Mesenchymal stem cell (in vitro differentiated cells and primary cell): ENCODE data around the gene AFG1L.
"Not testable (repeated sequence)": the region's sequence is repeated elsewhere in the genome, so short reads cannot be mapped to it uniquely, and the experiment has no call there.

ENCODE experiments used
- DNase-seq: peaks from one replicate; pipeline ENCODE4 v3.0.0-alpha.2; 2013
- H2AFZ ChIP-seq: one replicate; pipeline ENCODE4 v1.6.1; 2013; ENCODE audit warnings: low read depth, mild to moderate bottlenecking, control low read depth, inconsistent platforms, low read length, moderate library complexity
- H2AK5ac ChIP-seq: 2 replicates; pipeline ENCODE4 v1.6.1; 2013; ENCODE audit warnings: low read length, moderate library complexity, mild to moderate bottlenecking, inconsistent platforms; ENCODE audit not compliant: severe bottlenecking
- H2BK120ac ChIP-seq: one replicate; pipeline ENCODE4 v1.6.1; 2013; ENCODE audit warnings: low read depth, mild to moderate bottlenecking, inconsistent platforms, low read length, moderate library complexity
- H2BK12ac ChIP-seq, 2 experiments: one replicate each; pipeline ENCODE4 v1.6.1; 2013; ENCODE audit warnings: inconsistent platforms in 2 of 2, low read length in 2 of 2, mild to moderate bottlenecking in 2 of 2, moderate library complexity in 2 of 2, control low read depth in 1 of 2
- H2BK15ac ChIP-seq: one replicate; pipeline ENCODE4 v1.6.1; 2013; ENCODE audit warnings: mild to moderate bottlenecking, low read depth, inconsistent platforms; ENCODE audit not compliant: poor library complexity, severe bottlenecking
- H2BK5ac ChIP-seq: 2 replicates; pipeline ENCODE4 v1.6.1; 2013; ENCODE audit warnings: low read depth, mild to moderate bottlenecking, low read length, control low read depth, inconsistent platforms; ENCODE audit not compliant: poor library complexity, severe bottlenecking
- H3K14ac ChIP-seq, 2 experiments: one replicate each; pipeline ENCODE4 v1.6.1; 2013; ENCODE audit warnings: inconsistent platforms in 2 of 2, low read length in 2 of 2, control low read depth in 1 of 2, mild to moderate bottlenecking in 1 of 2, moderate library complexity in 1 of 2
- H3K18ac ChIP-seq, 2 experiments: one replicate each; pipeline ENCODE4 v1.6.1; 2013; ENCODE audit warnings: inconsistent platforms in 2 of 2, low read length in 2 of 2, control low read depth in 1 of 2, low read depth in 1 of 2, mild to moderate bottlenecking in 1 of 2
- H3K23ac ChIP-seq, 2 experiments: one replicate each; pipeline ENCODE4 v1.6.1; 2013; ENCODE audit warnings: inconsistent platforms in 2 of 2, low read length in 2 of 2, mild to moderate bottlenecking in 2 of 2, moderate library complexity in 2 of 2, control low read depth in 1 of 2
- H3K27ac ChIP-seq: 2 replicates; pipeline ENCODE4 v1.5.1; 2013; ENCODE audit warnings: mild to moderate bottlenecking, moderate library complexity, low read length, control low read depth, inconsistent platforms; ENCODE audit not compliant: poor library complexity, severe bottlenecking
- H3K27me3 ChIP-seq, 2 experiments: 2 replicates each; pipeline versions ENCODE4 v1.6.1 to v1.7.0; 2013; ENCODE audit warnings: low read length in 2 of 2, mild to moderate bottlenecking in 2 of 2, moderate library complexity in 2 of 2, control low read depth in 1 of 2, inconsistent platforms in 1 of 2; ENCODE audit not compliant: control insufficient read depth in 1 of 2, insufficient read depth in 1 of 2
- H3K36me3 ChIP-seq, 2 experiments: 2 replicates each; pipeline versions ENCODE4 v1.6.1 to v1.7.0; 2013; ENCODE audit warnings: low read length in 2 of 2, control low read depth in 1 of 2, inconsistent platforms in 1 of 2, low read depth in 1 of 2, mild to moderate bottlenecking in 1 of 2; ENCODE audit not compliant: insufficient read depth in 2 of 2, control insufficient read depth in 1 of 2
- H3K4ac ChIP-seq, 2 experiments: one replicate each; pipeline ENCODE4 v1.6.1; 2013; ENCODE audit warnings: inconsistent platforms in 2 of 2, low read length in 2 of 2, mild to moderate bottlenecking in 2 of 2, moderate library complexity in 2 of 2, control low read depth in 1 of 2, low read depth in 1 of 2
- H3K4me1 ChIP-seq: 2 replicates; pipeline ENCODE4 v1.6.1; 2013; ENCODE audit warnings: low read depth, low read length, control low read depth; ENCODE audit not compliant: control insufficient read depth, insufficient read depth
- H3K4me2 ChIP-seq: 2 replicates; pipeline ENCODE4 v1.6.1; 2013; ENCODE audit warnings: low read length, mild to moderate bottlenecking, inconsistent platforms; ENCODE audit not compliant: poor library complexity, severe bottlenecking
- H3K4me3 ChIP-seq, 2 experiments: 2 replicates each; pipeline versions ENCODE4 v1.5.1 to v1.7.0; 2013; ENCODE audit warnings: low read length in 2 of 2, mild to moderate bottlenecking in 2 of 2, control low read depth in 1 of 2, low read depth in 1 of 2; ENCODE audit not compliant: insufficient read depth in 1 of 2
- H3K79me1 ChIP-seq: replicated peaks from 2 replicates; pipeline ENCODE4 v1.6.1; 2013; ENCODE audit warnings: mild to moderate bottlenecking, control low read depth, low read length, inconsistent platforms; ENCODE audit not compliant: poor library complexity, severe bottlenecking
- H3K9ac ChIP-seq: 2 replicates; pipeline ENCODE4 v1.7.0; 2013; ENCODE audit warnings: mild to moderate bottlenecking, low read length, moderate library complexity
- H3K9me3 ChIP-seq: 2 replicates; pipeline ENCODE4 v1.7.0; 2013; ENCODE audit warnings: mild to moderate bottlenecking, low read length; ENCODE audit not compliant: control insufficient read depth
- H4K8ac ChIP-seq: one replicate; pipeline ENCODE4 v1.6.1; 2013; ENCODE audit warnings: inconsistent platforms, mild to moderate bottlenecking, low read length, moderate library complexity
- H4K91ac ChIP-seq: one replicate; pipeline ENCODE4 v1.6.1; 2013; ENCODE audit warnings: mild to moderate bottlenecking, low read length, inconsistent platforms
- WGBS: methylation state at CpG from one replicate; pipeline ENCODE4 v1.1.7; 2013; ENCODE audit warnings: mixed read lengths; 5-methylcytosine and 5-hydroxymethylcytosine counted together

The AFG1L gene

GRCh38 chr6:108561309-108561647, 266.4 kb downstream of the AFG1L start:
- Histone ChIP-seq H3K4me3 (peak overlapping the region; percentile 96 to 98), H3K18ac (peak overlapping the region in 1 of 2 experiments; percentile 53), H2BK120ac (peak overlapping the region; percentile 13), H3K9ac (peak overlapping the region; percentile 97)
- not testable (repeated sequence) for H3K4me1 ChIP-seq, DNase-seq, H3K27me3 ChIP-seq, H2BK12ac ChIP-seq, H3K14ac ChIP-seq, H3K23ac ChIP-seq, H4K91ac ChIP-seq, H3K4me2 ChIP-seq, H3K27ac ChIP-seq, H2BK5ac ChIP-seq, H4K8ac ChIP-seq, H2BK15ac ChIP-seq, H3K36me3 ChIP-seq, H2AK5ac ChIP-seq, H2AFZ ChIP-seq, H3K79me1 ChIP-seq, H3K9me3 ChIP-seq, H3K4ac ChIP-seq
- WGBS: no CpG with 5 or more reads among the region's 40 CpGs

- Histone ChIP-seq H3K4me3 (peak overlapping the region; percentile 73 to 98), H3K4ac (peak overlapping the region; percentile 62 to 69), H3K4me1 (peaks cover 11% of the 10 kb centered on the region), H3K14ac (peak overlapping the region in 1 of 2 experiments; percentile 85), H3K9me3 (no peaks in the 10 kb centered on the region), H2BK5ac (peak overlapping the region; percentile 87), H3K79me1 (peaks cover 2% of the 10 kb centered on the region), H3K9ac (peak overlapping the region; percentile 97), H2AK5ac (peak overlapping the region; percentile 41), H3K23ac (peak overlapping the region; percentile 7 to 84), H2BK12ac (peak overlapping the region in 1 of 2 experiments; percentile 83), H2AFZ (no peak overlapping the region), H3K27me3 (no peaks in the 10 kb centered on the region), H3K4me2 (peak overlapping the region; percentile 97), H3K27ac (peak overlapping the region; percentile 73), H2BK120ac (peak overlapping the region; percentile 27), H3K36me3 (peaks cover 0 to under 1% of the 10 kb centered on the region in 2 experiments), H2BK15ac (peak overlapping the region; percentile 89), H4K8ac (peak overlapping the region; percentile 41), H4K91ac (peak overlapping the region; percentile 75), H3K18ac (peak overlapping the region; percentile 80 to 83)
- DNase-seq: peak; percentile 66
- 5% methylated on average over 46 of the region's 46 CpGs for WGBS
Measured at GRCh38 chr6:108561742-108562502, 267.1 kb downstream of the AFG1L start.

- Histone ChIP-seq H2BK15ac (peak overlapping the region; percentile 15), H2BK12ac (peak overlapping the region in 1 of 2 experiments; percentile 83), H4K8ac (peak overlapping the region; percentile 27), H2AFZ (no peak overlapping the region), H3K4me1 (peaks cover 7% of the 10 kb centered on the region), H3K4me3 (peak overlapping the region; percentile 73 to 98), H2BK120ac (peak overlapping the region; percentile 27), H3K9me3 (no peaks in the 10 kb centered on the region), H3K27me3 (no peaks in the 10 kb centered on the region), H3K9ac (peak overlapping the region; percentile 97), H3K4me2 (peak overlapping the region; percentile 97), H3K18ac (peak overlapping the region; percentile 80 to 83), H3K79me1 (peaks cover under 1% of the 10 kb centered on the region), H4K91ac (peak overlapping the region; percentile 66), H3K14ac (no peak overlapping the region), H3K23ac (peak overlapping the region in 1 of 2 experiments; percentile 84), H2AK5ac (peak overlapping the region; percentile 16), H3K36me3 (peaks cover 2 to 6% of the 10 kb centered on the region in 2 experiments), H3K4ac (peak overlapping the region; percentile 13 to 69), H2BK5ac (peak overlapping the region; percentile 87), H3K27ac (peak overlapping the region; percentile 73)
- 5% methylated on average over 6 of the region's 17 CpGs for WGBS
- peak; percentile 79 for DNase-seq
Measured at GRCh38 chr6:108562503-108562993, 267.7 kb downstream of the AFG1L start.

GRCh38 chr6:108563292-108563691, 268.4 kb downstream of the AFG1L start:
- H3K18ac ChIP-seq: no peak overlapping the region
- no peak overlapping the region for H3K23ac ChIP-seq
- peak overlapping the region in 1 of 2 experiments; percentile 98 for H3K4me3 ChIP-seq
- H3K4ac ChIP-seq: no peak overlapping the region
- peaks cover 7 to 11% of the 10 kb centered on the region in 2 experiments for H3K36me3 ChIP-seq
- H3K4me1 ChIP-seq: peaks cover 7% of the 10 kb centered on the region
- no peak for DNase-seq
- 85% methylated on average over 7 of the region's 8 CpGs for WGBS
- no peak overlapping the region for H2BK5ac ChIP-seq
- H4K91ac ChIP-seq: no peak overlapping the region
- H3K14ac ChIP-seq: no peak overlapping the region
- no peak overlapping the region for H2BK15ac ChIP-seq
- H3K9ac ChIP-seq: peak overlapping the region; percentile 97
- H2AK5ac ChIP-seq: no peak overlapping the region
- H4K8ac ChIP-seq: no peak overlapping the region
- no peak overlapping the region for H2AFZ ChIP-seq
- H3K27ac ChIP-seq: no peak overlapping the region
- H2BK120ac ChIP-seq: no peak overlapping the region
- H3K4me2 ChIP-seq: peak overlapping the region; percentile 31
- H2BK12ac ChIP-seq: no peak overlapping the region
- no peaks in the 10 kb centered on the region for H3K9me3 ChIP-seq
- H3K27me3 ChIP-seq: no peaks in the 10 kb centered on the region
- no peaks in the 10 kb centered on the region for H3K79me1 ChIP-seq
